Activated naive CD4-positive, alpha-beta T cell treated with anti-CD3 and anti-CD28 coated beads for 36 hours (primary cell): ENCODE measurements around the gene C18orf32. TPM values are rescaled to one million over a fixed set of nuclear protein-coding genes. Genes with fewer than 3 reads are reported as not detected.

ENCODE experiments used
- CTCF ChIA-PET: fragments of 350-600 bp; sonication (Branson Sonifier 250); formaldehyde crosslinking; loops from one replicate; lab custom pipeline; 2021; ENCODE audit warnings: antibody characterized with exemption; lab: Charles Lee
- DNase-seq: peaks from one replicate; pipeline ENCODE4 v3.0.0-alpha.2; 2020
- H3K27ac Mint-ChIP-seq: one replicate; pipeline ENCODE4 v1.8.0; 2021; ENCODE audit warnings: mild to moderate bottlenecking, mixed read lengths
- H3K27me3 Mint-ChIP-seq: one replicate; pipeline ENCODE4 v1.8.0; 2021; ENCODE audit warnings: low read depth, mixed read lengths
- H3K36me3 Mint-ChIP-seq: one replicate; pipeline ENCODE4 v1.8.0; 2021; ENCODE audit warnings: low read depth, mixed read lengths
- H3K4me1 Mint-ChIP-seq: one replicate; pipeline ENCODE4 v1.8.0; 2021; ENCODE audit warnings: low read depth, mixed read lengths
- H3K4me3 Mint-ChIP-seq: one replicate; pipeline ENCODE4 v1.8.0; 2021; ENCODE audit warnings: mild to moderate bottlenecking, moderate library complexity, mixed read lengths
- H3K9me3 Mint-ChIP-seq: one replicate; pipeline ENCODE4 v1.8.0; 2021; ENCODE audit warnings: mixed read lengths
- intact Hi-C: fragments of 100-400 bp; cut with micrococcal nuclease; formaldehyde crosslinking; loops from one replicate; pipeline ENCODE4 v1.15.1; 2023
- total RNA-seq, 2 experiments: library from RNA; stranded (reverse); gene quantifications; one replicate each; pipeline ENCODE4 v1.2.3, GENCODE V29; 2021

C18orf32 gene
- total RNA-seq, 2 experiments from 2014 or later: 24.1 to 26.6 TPM

- CTCF ChIA-PET: interaction anchor here (0.7 to 2.2 kb wide), 3 partner anchors 14 to 444 kb away, joined by 3 to 5 read pairs (median 4); no protein-coding TSS in a partner anchor
- no peaks in the 10 kb centered on the region for H3K27me3 Mint-ChIP-seq
- H3K36me3 Mint-ChIP-seq: peaks cover 16% of the 10 kb centered on the region
- H3K9me3 Mint-ChIP-seq: no peaks in the 10 kb centered on the region
- DNase-seq: no peak
- no peak overlapping the region for H3K27ac Mint-ChIP-seq
- peaks cover 14% of the 10 kb centered on the region for H3K4me1 Mint-ChIP-seq
- H3K4me3 Mint-ChIP-seq: no peak overlapping the region
- intact Hi-C loops: no loop called here
These were observed 54.4 kb downstream of the C18orf32 start for GRCh38 chr18:49432602-49433001.

- no peak overlapping the region for H3K27ac Mint-ChIP-seq
- peaks cover 4% of the 10 kb centered on the region for H3K4me1 Mint-ChIP-seq
- CTCF ChIA-PET: interaction anchor here (0.6 to 2.2 kb wide), 4 partner anchors 12 to 23 kb away, joined by 3 to 5 read pairs (median 4); no protein-coding TSS in a partner anchor
- no peak overlapping the region for H3K4me3 Mint-ChIP-seq
- intact Hi-C loops: no loop called here
- H3K36me3 Mint-ChIP-seq: peaks cover 18% of the 10 kb centered on the region
- no peaks in the 10 kb centered on the region for H3K9me3 Mint-ChIP-seq
- no peaks in the 10 kb centered on the region for H3K27me3 Mint-ChIP-seq
- no peak for DNase-seq
These were observed 55.7 kb downstream of the C18orf32 start for GRCh38 chr18:49431165-49431962.

Other genes with a start within 250 kb of the C18orf32 start
- gene DYM, start 26.6 kb downstream of the C18orf32 start, total RNA-seq: 10 to 100 TPM; 60.2 to 61.2 TPM
- 1,000 to 10,000 TPM; 2,807 to 2,916 TPM for gene RPL17, start 5.2 kb upstream of the C18orf32 start, total RNA-seq
- gene LIPG, start 74.8 kb upstream of the C18orf32 start, total RNA-seq: under 1 TPM; 0.22 to 0.45 TPM